ENCODE data around the gene ANTXR2.

The ANTXR2 gene

DNA sequence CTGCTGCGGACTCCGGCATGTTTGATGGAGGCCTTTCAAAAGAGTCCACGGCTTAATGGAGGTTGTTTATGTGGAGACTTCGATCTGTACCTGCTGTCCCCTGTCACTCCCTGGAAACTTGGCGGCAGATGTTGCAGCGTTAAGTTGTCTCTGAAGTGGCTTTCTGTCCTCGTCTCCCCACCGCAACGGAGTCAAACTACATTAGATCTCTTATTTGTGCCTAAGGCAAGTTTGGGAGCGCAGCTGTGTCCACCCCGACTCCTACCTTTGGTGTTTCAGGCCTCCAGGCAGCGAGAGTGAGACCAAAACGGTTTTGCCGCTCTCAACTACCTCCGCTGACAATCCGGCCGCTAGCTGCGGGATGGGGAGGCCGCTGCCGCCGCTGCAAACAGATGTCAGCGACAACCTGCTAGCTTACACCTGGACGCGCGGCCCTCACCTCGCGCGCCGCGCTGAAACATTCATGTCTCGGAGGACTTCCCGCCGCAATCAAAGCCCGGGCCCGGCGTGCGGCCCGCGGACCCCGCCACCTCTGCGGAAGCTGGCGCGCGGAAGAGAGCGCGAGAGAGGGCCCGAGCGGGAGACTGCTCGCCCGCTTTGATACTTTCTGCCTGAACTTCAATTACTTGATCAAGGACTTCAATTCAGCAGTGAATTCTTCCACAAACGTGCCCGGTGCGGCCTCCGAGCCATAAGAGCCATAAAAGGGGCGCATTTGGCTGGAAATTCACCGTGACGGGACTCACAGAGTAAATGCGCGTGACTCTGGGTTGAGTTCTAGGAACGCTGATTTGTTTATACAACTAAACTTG, 108.4 kb downstream of the ANTXR2 start:
- Mint-ChIP-seq H3K27me3 (no peaks in the 10 kb centered on the region), H3K4me3 (no peak overlapping the region), H3K36me3 (peaks cover 6% of the 10 kb centered on the region), H3K27ac (no peak overlapping the region), H3K4me1 (no peaks in the 10 kb centered on the region), H3K9me3 (no peaks in the 10 kb centered on the region)

DNA sequence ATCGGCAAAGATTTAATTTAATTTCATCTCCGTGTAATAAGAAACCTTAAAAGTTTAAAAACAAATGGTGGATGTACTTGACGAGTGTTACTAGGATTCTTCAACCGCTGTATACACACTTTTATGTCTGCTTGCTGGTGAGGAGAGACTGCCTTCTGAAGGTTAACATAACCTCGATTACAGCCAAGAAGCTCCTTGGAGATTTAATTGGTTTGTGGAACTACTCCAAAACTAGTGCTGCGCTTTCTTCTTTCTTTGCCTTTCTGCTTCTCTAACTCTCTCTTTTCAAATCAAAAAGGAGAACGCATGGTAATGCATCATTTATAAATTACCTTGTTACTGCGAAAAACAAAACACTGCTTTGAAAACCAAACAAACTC, 109.0 kb downstream of the ANTXR2 start:
- Mint-ChIP-seq H3K4me3 (no peak overlapping the region), H3K27ac (no peak overlapping the region)

DNA sequence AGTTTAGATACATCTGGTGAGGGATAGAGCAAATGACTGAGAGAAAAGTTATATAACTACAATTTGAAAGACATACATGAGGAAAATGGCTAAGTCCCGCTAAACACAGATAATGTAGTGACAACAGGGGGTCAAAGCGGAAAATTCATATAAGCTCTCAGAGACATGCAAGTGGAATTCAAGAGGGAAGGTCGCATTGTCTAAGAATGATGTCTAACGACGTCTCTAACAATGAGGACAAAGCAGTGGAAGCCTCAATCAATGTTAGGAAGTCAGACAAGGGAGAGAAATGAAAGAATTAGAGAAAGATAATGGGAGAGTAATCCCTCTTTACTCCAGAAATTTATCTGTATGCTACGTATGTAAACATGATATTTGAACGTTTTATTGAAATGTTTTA, 113.4 kb downstream of the ANTXR2 start:
- Mint-ChIP-seq H3K36me3 (peaks cover 3% of the 10 kb centered on the region), H3K4me3 (no peak overlapping the region), H3K27ac (no peak overlapping the region), H3K27me3 (no peaks in the 10 kb centered on the region), H3K9me3 (no peaks in the 10 kb centered on the region), H3K4me1 (no peaks in the 10 kb centered on the region)

More for the DNA sequence above, 109.0 kb downstream of the ANTXR2 start:
- peaks cover 6% of the 10 kb centered on the region for H3K36me3 Mint-ChIP-seq
- H3K4me1 Mint-ChIP-seq, result no peaks in the 10 kb centered on the region
- no peaks in the 10 kb centered on the region for H3K9me3 Mint-ChIP-seq
- H3K27me3 Mint-ChIP-seq, result no peaks in the 10 kb centered on the region

DNA sequence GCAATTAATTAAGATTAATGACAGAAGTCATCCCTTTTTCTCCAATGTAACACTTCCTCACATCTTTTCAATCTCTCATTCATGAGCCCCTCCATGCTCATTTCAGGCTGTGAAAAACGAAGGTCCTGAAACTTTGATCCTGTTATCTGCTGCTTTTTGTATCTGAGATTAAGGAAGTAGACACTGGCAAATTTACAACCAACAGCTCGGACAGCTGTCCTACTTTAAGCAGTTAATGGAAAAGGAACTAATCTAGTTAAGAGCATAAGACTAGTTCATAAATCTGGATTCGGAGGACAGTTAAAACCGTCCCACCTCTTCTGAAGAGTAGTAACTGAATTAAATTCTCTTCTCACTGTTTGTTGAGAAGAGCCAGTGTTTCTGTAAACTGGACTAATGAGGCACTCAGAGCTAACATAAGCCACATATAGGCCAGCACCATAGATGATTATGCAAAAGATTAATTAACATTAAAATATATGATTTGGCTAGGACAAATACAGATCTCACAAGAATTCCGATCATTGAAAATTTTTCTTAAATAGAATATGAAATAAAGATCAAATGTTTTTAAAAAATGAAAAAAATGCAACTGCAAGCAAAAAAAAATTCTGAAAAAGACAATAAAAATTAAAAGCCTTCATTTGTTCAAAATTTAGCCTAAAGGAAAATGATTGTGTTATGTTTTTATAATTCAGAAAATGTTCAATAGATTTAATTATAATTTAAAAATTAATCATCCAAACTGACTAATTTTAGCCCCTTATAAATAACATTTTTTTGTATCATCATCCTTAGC, 114.4 kb downstream of the ANTXR2 start:
- no peak overlapping the region for H3K27ac Mint-ChIP-seq
- H3K9me3 Mint-ChIP-seq, result no peaks in the 10 kb centered on the region
- H3K4me1 Mint-ChIP-seq, result no peaks in the 10 kb centered on the region
- H3K36me3 Mint-ChIP-seq, result peaks cover 1% of the 10 kb centered on the region
- H3K4me3 Mint-ChIP-seq, result no peak overlapping the region
- H3K27me3 Mint-ChIP-seq, result no peaks in the 10 kb centered on the region

DNA sequence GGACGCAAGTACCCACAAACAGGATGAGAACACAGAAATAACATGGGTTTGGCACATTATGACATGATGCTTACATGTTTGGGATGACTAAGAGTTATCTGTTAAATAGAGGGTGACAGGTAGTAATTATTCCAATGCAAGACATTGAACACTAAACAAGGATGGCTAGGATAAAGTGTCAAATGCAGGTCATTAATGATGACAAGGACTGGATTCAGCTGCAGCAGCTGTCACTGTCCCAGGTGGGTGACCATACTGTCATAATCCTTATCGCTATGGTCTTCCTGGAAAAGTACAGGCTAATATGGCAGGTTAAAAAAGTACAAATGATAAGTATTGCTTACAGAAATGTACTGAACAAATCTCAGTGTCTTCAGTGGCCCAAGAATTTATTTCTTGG, 123.9 kb downstream of the ANTXR2 start:
- Mint-ChIP-seq H3K4me1 (peaks cover 8% of the 10 kb centered on the region), H3K9me3 (no peaks in the 10 kb centered on the region), H3K27me3 (no peaks in the 10 kb centered on the region), H3K36me3 (peaks cover 2% of the 10 kb centered on the region), H3K27ac (no peak overlapping the region), H3K4me3 (no peak overlapping the region)

DNA sequence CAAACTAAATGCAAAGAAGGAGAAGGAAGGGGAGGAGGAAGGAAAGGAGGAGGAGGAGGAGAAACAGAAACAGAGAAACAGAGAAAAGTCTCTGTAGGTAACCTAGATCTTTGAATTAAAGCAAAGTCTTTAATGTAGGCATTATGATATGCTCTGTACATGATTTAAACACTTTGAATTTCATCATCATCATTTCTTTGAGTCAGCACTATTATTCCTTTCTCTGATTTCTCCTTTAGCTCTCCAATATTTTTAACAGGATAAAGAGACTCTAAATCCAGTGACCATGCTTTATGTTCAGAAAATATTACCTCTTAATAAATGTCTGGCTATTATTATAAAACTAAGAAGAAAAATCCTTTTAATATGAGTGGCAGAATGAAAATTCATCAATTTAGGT, 124.3 kb downstream of the ANTXR2 start:
- Mint-ChIP-seq H3K4me1 (peaks cover 8% of the 10 kb centered on the region), H3K27me3 (no peaks in the 10 kb centered on the region), H3K9me3 (no peaks in the 10 kb centered on the region), H3K4me3 (no peak overlapping the region), H3K36me3 (peaks cover 2% of the 10 kb centered on the region), H3K27ac (no peak overlapping the region)

DNA sequence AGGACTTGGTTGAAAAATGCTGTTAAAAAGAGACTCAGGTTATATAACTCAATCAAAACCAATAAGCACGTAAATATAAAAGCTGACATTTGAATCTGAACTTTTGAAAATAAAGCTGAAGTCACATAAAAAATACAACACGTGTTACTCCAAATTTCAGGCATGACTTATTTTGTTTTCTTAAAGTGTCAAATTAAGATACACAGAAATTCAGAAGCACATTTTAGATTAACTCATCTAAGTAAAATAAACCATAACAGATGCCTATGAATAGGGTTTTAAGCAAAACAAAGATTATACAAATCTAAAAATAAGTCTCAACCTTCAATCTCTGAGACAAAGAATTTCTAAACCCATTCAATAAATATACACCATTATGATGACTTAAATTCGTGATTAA, 124.8 kb downstream of the ANTXR2 start:
- Mint-ChIP-seq H3K4me3 (no peak overlapping the region), H3K27me3 (no peaks in the 10 kb centered on the region), H3K36me3 (peaks cover 2% of the 10 kb centered on the region), H3K9me3 (no peaks in the 10 kb centered on the region), H3K4me1 (peaks cover 8% of the 10 kb centered on the region), H3K27ac (no peak overlapping the region)

DNA sequence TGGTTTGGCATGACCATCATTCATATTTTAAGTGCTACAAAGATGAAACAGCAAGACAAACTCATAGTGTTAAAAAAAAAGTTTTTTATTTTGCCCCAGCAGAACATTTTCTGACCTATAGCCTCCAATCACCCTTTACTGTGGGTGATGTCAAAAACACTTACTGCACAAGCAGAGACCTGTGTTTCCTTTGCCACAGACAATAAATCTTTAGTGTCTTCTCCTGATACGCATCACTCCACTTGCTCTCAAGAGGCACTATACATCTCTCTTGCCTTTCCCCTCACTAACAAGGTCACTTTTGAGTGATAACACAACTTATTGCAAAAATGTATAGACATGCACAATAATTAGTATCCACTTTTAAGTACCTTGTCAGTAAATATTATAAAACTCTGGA, 125.6 kb downstream of the ANTXR2 start:
- Mint-ChIP-seq H3K4me3 (no peak overlapping the region), H3K27me3 (no peaks in the 10 kb centered on the region), H3K36me3 (peaks cover 2% of the 10 kb centered on the region), H3K4me1 (peaks cover 8% of the 10 kb centered on the region), H3K27ac (no peak overlapping the region), H3K9me3 (no peaks in the 10 kb centered on the region)

DNA sequence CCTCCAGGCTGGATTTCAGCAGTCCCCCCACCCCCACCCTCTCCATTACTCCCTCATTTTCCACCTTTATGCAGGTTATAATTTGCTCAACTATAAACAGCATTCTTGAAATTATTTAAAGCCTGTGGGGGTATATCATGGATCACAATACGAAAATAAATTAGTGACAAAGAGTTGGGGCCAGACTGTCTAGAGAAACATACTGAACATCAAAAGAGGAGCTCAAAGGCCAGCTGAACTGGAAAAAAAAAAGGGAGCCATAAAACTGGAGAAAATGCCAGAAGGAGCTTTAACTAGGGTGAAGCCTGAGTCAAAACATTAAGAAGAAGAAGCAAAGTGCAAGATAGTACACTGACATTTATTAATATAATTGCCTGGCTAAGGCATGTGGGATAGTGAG, 137.8 kb downstream of the ANTXR2 start:
- Mint-ChIP-seq H3K4me1 (no peaks in the 10 kb centered on the region), H3K4me3 (no peak overlapping the region), H3K27me3 (no peaks in the 10 kb centered on the region), H3K36me3 (peaks cover 2% of the 10 kb centered on the region), H3K27ac (no peak overlapping the region), H3K9me3 (no peaks in the 10 kb centered on the region)

DNA sequence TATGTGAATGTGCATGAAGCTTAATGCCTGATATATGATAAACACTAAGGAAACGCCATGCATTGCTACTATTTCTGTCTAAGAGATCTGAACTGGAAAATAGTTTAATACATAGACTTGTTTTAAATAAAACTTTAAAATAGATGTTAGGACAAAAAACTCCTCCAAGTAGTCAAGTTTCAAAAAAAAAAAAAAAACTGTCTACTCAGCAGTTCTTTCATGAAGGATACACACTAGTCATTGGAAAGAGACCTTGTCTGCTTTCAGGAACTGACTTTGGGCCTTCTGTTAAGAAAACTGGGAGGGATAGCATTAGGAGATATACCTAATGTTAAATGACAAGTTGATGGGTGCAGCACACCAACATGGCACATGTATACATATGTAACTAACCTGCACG, 138.4 kb downstream of the ANTXR2 start:
- Mint-ChIP-seq H3K27me3 (no peaks in the 10 kb centered on the region), H3K4me3 (no peak overlapping the region), H3K4me1 (no peaks in the 10 kb centered on the region), H3K9me3 (no peaks in the 10 kb centered on the region), H3K27ac (no peak overlapping the region), H3K36me3 (peaks cover 2% of the 10 kb centered on the region)

DNA sequence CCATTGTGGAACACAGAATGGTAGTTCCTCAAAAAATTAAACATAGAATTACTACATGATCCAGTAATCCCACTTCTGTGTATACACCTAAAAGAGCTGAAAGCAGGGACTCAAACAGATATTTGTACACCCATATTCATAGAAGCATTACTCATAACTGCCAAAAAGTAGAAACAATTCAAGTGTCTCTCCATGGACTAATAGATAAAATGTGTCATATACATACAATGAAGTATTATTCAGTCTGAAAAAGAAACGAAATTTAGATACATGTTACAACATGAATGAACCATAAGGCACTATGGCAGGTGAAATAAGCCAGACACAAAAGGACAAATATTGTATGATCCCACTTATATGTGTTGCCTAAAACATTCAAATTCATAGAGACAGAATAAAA, 145.1 kb downstream of the ANTXR2 start:
- Mint-ChIP-seq H3K4me1 (no peaks in the 10 kb centered on the region), H3K27me3 (no peaks in the 10 kb centered on the region), H3K4me3 (no peak overlapping the region), H3K36me3 (peaks cover 4% of the 10 kb centered on the region), H3K9me3 (no peaks in the 10 kb centered on the region), H3K27ac (no peak overlapping the region)

DNA sequence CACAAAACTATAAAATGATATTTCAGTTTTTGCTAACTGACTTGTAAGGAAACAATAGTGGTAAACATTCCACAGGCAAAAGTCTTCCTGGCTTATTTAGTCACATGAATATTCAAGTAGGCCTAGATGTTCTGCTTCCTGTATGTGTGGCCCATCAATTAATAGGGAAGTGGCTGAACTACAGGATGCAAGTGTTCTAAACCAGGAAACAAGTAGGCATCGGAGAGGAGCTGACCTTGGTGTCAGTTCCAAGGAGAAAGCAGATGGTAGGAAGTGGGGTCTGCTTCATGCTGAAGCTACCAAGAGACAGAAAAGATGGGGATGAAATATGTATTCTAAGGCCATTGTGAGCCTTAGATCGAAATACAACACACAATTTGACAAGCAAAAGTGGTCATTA, 149.7 kb downstream of the ANTXR2 start:
- Mint-ChIP-seq H3K4me3 (no peak overlapping the region), H3K9me3 (no peaks in the 10 kb centered on the region), H3K4me1 (no peaks in the 10 kb centered on the region), H3K36me3 (peaks cover 4% of the 10 kb centered on the region), H3K27me3 (no peaks in the 10 kb centered on the region), H3K27ac (no peak overlapping the region)

DNA sequence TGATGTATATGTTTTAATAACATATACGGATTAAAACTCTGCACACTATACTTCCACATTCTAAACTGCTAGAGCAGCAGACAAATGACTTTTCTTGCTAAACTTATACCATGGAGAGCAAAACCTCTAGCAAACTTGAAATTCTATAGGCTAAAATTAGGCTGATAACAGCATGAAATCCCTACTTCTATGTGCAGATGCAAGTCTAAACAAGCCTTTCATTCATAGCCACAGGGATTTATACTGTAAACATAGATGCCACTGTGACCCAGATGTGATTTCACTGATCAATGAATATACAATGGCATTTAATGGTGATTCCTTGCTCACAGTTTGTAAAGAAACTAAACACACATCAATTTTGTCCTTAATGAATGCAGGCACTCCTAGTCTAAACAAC, 151.0 kb downstream of the ANTXR2 start:
- no peaks in the 10 kb centered on the region for H3K27me3 Mint-ChIP-seq
- no peaks in the 10 kb centered on the region for H3K4me1 Mint-ChIP-seq
- H3K27ac Mint-ChIP-seq, result no peak overlapping the region
- H3K9me3 Mint-ChIP-seq, result no peaks in the 10 kb centered on the region
- H3K4me3 Mint-ChIP-seq, result no peak overlapping the region
- H3K36me3 Mint-ChIP-seq, result peaks cover 1% of the 10 kb centered on the region

DNA sequence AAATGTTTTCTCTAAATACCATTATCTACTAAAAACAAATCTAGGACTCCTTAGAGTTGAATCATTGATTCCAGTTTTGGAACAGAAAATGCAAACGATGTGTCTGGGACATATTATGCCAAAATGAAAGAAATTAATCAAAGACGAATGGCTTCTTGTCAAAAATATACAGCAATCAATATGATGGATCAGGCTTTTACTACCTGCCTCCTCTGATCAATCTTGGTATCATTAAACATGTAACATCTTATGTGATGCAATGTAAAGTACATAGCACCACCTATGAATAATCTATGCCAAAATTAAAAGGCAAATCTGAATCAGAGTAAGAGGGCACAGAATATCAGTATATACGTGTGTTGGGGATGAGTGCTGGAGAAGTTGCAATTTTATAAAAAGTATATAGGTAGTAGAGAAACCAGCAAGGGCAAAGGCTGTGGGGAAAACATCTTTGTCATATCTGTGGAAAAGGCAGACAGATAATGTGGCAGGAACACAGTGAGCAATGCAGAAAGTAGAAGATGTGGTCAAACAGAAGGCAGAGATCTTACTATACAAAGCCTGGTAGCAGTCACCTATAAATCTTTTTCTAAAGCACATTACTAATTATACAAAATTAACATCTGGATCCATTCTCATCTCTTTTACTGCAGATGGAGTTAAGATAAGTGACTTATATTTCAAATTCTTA, 152.7 kb downstream of the ANTXR2 start:
- Mint-ChIP-seq H3K27me3 (no peaks in the 10 kb centered on the region), H3K4me1 (no peaks in the 10 kb centered on the region), H3K9me3 (no peaks in the 10 kb centered on the region), H3K27ac (no peak overlapping the region), H3K4me3 (no peak overlapping the region), H3K36me3 (peaks cover 1% of the 10 kb centered on the region)

DNA sequence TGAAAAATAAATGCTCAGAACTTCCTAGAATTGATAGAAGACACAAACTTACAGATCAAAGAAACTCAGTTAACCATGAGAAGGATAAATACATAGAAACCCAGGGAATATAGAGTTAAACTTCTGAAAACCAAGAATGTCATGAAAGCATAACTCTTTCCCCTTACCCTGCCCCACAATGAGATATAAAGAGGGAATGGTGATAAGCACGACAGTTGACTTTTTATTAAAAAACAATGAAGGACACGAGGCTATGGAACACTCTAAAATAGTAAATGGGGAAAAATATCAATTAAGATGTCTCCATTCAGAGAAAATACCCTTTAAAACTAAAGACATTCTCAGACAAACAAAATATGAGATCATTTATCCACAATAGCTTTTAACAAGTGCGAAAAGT, 154.7 kb downstream of the ANTXR2 start:
- Mint-ChIP-seq H3K27ac (no peak overlapping the region), H3K9me3 (no peaks in the 10 kb centered on the region), H3K4me3 (no peak overlapping the region), H3K27me3 (no peaks in the 10 kb centered on the region), H3K4me1 (peaks cover 6% of the 10 kb centered on the region), H3K36me3 (peaks cover under 1% of the 10 kb centered on the region)

DNA sequence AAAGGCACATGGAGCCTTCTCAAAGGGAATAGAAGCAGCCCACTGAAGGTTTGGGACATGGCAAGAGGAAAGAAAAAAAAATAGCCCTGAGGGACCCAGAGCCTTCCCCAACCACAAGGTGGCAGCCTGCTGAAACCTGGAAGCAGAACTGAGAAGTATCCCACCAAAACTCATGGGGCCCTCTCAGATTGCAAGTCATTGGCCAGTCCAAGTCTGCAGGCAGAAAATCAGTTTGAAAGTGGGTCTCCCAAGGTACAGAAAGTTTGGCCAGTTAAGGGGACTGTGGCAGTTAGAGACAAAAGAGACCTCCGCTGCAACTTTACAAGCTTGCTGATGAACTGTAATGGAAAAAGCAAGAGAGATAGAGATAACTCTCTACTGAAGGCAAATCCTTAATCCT, 155.8 kb downstream of the ANTXR2 start:
- no peaks in the 10 kb centered on the region for H3K27me3 Mint-ChIP-seq
- no peak overlapping the region for H3K4me3 Mint-ChIP-seq
- peaks cover 6% of the 10 kb centered on the region for H3K4me1 Mint-ChIP-seq
- no peak overlapping the region for H3K27ac Mint-ChIP-seq
- no peaks in the 10 kb centered on the region for H3K9me3 Mint-ChIP-seq
- H3K36me3 Mint-ChIP-seq, result no peaks in the 10 kb centered on the region
